ENCODE measurements around the gene MEI4. TPM values are rescaled to one million over a fixed set of nuclear protein-coding genes. Genes with fewer than 3 reads are reported as not detected.

MEI4 gene
- total RNA-seq, 1 experiment from 2014 or later, result 0.20 TPM

- H3K4me1 Mint-ChIP-seq, result no peaks in the 10 kb centered on the region
- no peak for TF ChIP-seq FOXP1 (CRISPR knock-in tag; IDR thresholded peaks at IDR 0.05; ENCODE audit: borderline replicate concordance)
- TF ChIP-seq TCF7 (CRISPR knock-in tag; IDR thresholded peaks at IDR 0.05; ENCODE audit: low read depth), result no peak
- TF ChIP-seq E2F1 (CRISPR knock-in tag; IDR thresholded peaks at IDR 0.05), result no peak
- no peak for TF ChIP-seq SP1 (CRISPR knock-in tag; conservative IDR thresholded peaks at IDR 0.05)
- H3K9me3 Mint-ChIP-seq, result peaks cover 60% of the 10 kb centered on the region
- peaks cover 22% of the 10 kb centered on the region; the same call in 1 of the 2 replicates for H3K36me3 Mint-ChIP-seq
- ATAC-seq, result no peak
- no peak overlapping the region for H3K27ac Mint-ChIP-seq
- no peak overlapping the region for H3K4me3 Mint-ChIP-seq
- no peak for DNase-seq (ENCODE audit: low spot score)
- POLR2A ChIA-PET, result no interaction called here
- CTCF ChIA-PET, result no interaction called here
- no peaks in the 10 kb centered on the region for H3K27me3 Mint-ChIP-seq (ENCODE audit: low read depth)
Observed at GRCh38 chr6:77910826-77911225, 258.0 kb downstream of the MEI4 start.

- Mint-ChIP-seq H3K4me1 (no peaks in the 10 kb centered on the region), H3K9me3 (peaks cover under 1% of the 10 kb centered on the region), H3K36me3 (no peaks in the 10 kb centered on the region), H3K27ac (no peak overlapping the region), H3K27me3 (ENCODE audit: low read depth) (no peaks in the 10 kb centered on the region), H3K4me3 (no peak overlapping the region)
- DNase-seq (ENCODE audit: low spot score) (no peak), ATAC-seq (peak; percentile 89)
- ChIA-PET CTCF (interaction anchor here (0.8 to 1.5 kb wide), 7 partner anchors 83 to 884 kb away, joined by 3 to 11 read pairs (median 3); no protein-coding TSS in a partner anchor), POLR2A (no interaction called here)
- TF ChIP-seq ETV6 (CRISPR knock-in tag; IDR thresholded peaks at IDR 0.05) (no peak), RORB (CRISPR knock-in tag; IDR thresholded peaks at IDR 0.05) (no peak), ZMAT4 (CRISPR knock-in tag; IDR thresholded peaks at IDR 0.05) (no peak), ZNF416 (CRISPR knock-in tag; IDR thresholded peaks at IDR 0.05) (no peak), EMX1 (CRISPR knock-in tag; IDR thresholded peaks at IDR 0.05) (no peak), FOXJ3 (CRISPR knock-in tag; IDR thresholded peaks at IDR 0.05; ENCODE audit: borderline replicate concordance) (no peak), ATF6 (CRISPR knock-in tag; IDR thresholded peaks at IDR 0.05) (no peak), SP1 (CRISPR knock-in tag; conservative IDR thresholded peaks at IDR 0.05) (no peak), E2F5 (CRISPR knock-in tag; IDR thresholded peaks at IDR 0.05) (no peak), ZNF671 (CRISPR knock-in tag; IDR thresholded peaks at IDR 0.05) (no peak), ZNF121 (CRISPR knock-in tag; IDR thresholded peaks at IDR 0.05) (no peak), ERG (CRISPR knock-in tag; IDR thresholded peaks at IDR 0.05) (no peak), ATF3 (CRISPR knock-in tag; conservative IDR thresholded peaks at IDR 0.05) (no peak), ATF2 (CRISPR knock-in tag; IDR thresholded peaks at IDR 0.05; ENCODE audit: borderline replicate concordance, low read depth) (no peak), ZNF396 (CRISPR knock-in tag; IDR thresholded peaks at IDR 0.05; ENCODE audit: borderline replicate concordance) (no peak), PRDM15 (CRISPR knock-in tag; IDR thresholded peaks at IDR 0.05) (no peak), CDX4 (CRISPR knock-in tag; IDR thresholded peaks at IDR 0.05; ENCODE audit: borderline replicate concordance) (no peak), OVOL2 (CRISPR knock-in tag; IDR thresholded peaks at IDR 0.05; ENCODE audit: borderline replicate concordance) (no peak)
Observed at GRCh38 chr6:77926198-77926751, 273.4 kb downstream of the MEI4 start.

Data from WTC11 (cell line).